HG02571 (cell line): Measurements from ENCODE around the gene ERC2.

Experiments used
- ATAC-seq: cut with Tn5 transposase; IDR thresholded peaks from one replicate; pipeline ENCODE4 v1.9.1; 2021; ENCODE audit warnings: mild to moderate bottlenecking, moderate library complexity; ENCODE audit not compliant: unreplicated experiment

The ERC2 gene

GRCh38 chr3:56428667-56429066 lies 39.6 kb downstream of the ERC2 start:
- ATAC-seq, result no peak

GRCh38 chr3:56424885-56425284 lies 43.4 kb downstream of the ERC2 start:
- no peak for ATAC-seq

GRCh38 chr3:56424336-56424735 lies 43.9 kb downstream of the ERC2 start:
- no peak for ATAC-seq

- no peak for ATAC-seq
Observed at GRCh38 chr3:56423661-56424099, 44.6 kb downstream of the ERC2 start.

GRCh38 chr3:56422316-56422715 lies 46.0 kb downstream of the ERC2 start:
- no peak for ATAC-seq

GRCh38 chr3:56421205-56421604 lies 47.1 kb downstream of the ERC2 start:
- ATAC-seq, result no peak

GRCh38 chr3:56415652-56416051 lies 52.6 kb downstream of the ERC2 start:
- no peak for ATAC-seq

GRCh38 chr3:56413911-56414310 lies 54.4 kb downstream of the ERC2 start:
- ATAC-seq, result no peak

- no peak for ATAC-seq
Observed at GRCh38 chr3:56411166-56411565, 57.1 kb downstream of the ERC2 start.

GRCh38 chr3:56410576-56410975 lies 57.7 kb downstream of the ERC2 start:
- no peak for ATAC-seq

GRCh38 chr3:56409790-56410189 lies 58.5 kb downstream of the ERC2 start:
- ATAC-seq, result no peak

- ATAC-seq, result no peak
Observed at GRCh38 chr3:56408761-56409196, 59.5 kb downstream of the ERC2 start.

GRCh38 chr3:56406826-56407515 lies 61.3 kb downstream of the ERC2 start:
- ATAC-seq, result no peak

- ATAC-seq, result no peak
Observed at GRCh38 chr3:56404884-56405283, 63.4 kb downstream of the ERC2 start.

GRCh38 chr3:56398659-56399058 lies 69.6 kb downstream of the ERC2 start:
- ATAC-seq, result no peak

GRCh38 chr3:56397798-56398197 lies 70.5 kb downstream of the ERC2 start:
- no peak for ATAC-seq

- no peak for ATAC-seq
Observed at GRCh38 chr3:56389183-56389830, 79.0 kb downstream of the ERC2 start.

- no peak for ATAC-seq
Observed at GRCh38 chr3:56383092-56383491, 85.2 kb downstream of the ERC2 start.

- ATAC-seq, result no peak
Observed at GRCh38 chr3:56379723-56380287, 88.5 kb downstream of the ERC2 start.

GRCh38 chr3:56375654-56376053 lies 92.6 kb downstream of the ERC2 start:
- ATAC-seq, result no peak

- ATAC-seq, result no peak
Observed at GRCh38 chr3:56373386-56373785, 94.9 kb downstream of the ERC2 start.
